Stimulated activated CD8-positive, alpha-beta memory T cell treated with anti-CD3 and anti-CD28 coated beads, Interleukin-12 subunit alpha, Interleukin-12 subunit beta, amount 100 ng/mL, for 4 hours (primary cell): ENCODE results near the gene PCBP1.
"Not testable (repeated sequence)": the region's sequence is repeated elsewhere in the genome, so short reads cannot be mapped to it uniquely, and the experiment has no call there.

Experiments used
- DNase-seq: peaks from one replicate; pipeline ENCODE4 v3.0.0-alpha.2; 2020; ENCODE audit warnings: low read depth

PCBP1 gene

GRCh38 chr2:70099270-70099669 is 12.0 kb downstream of the PCBP1 start:
- no peak for DNase-seq

- no peak for DNase-seq
Measured at GRCh38 chr2:70101174-70101573, 13.9 kb downstream of the PCBP1 start.

- not testable (repeated sequence) for DNase-seq
Measured at GRCh38 chr2:70101686-70102085, 14.4 kb downstream of the PCBP1 start.

- not testable (repeated sequence) for DNase-seq
Measured at GRCh38 chr2:70102323-70102905, 15.1 kb downstream of the PCBP1 start.

GRCh38 chr2:70103531-70104061 is 16.3 kb downstream of the PCBP1 start:
- DNase-seq, result no peak

- no peak for DNase-seq
Measured at GRCh38 chr2:70104231-70105111, 17.2 kb downstream of the PCBP1 start.

GRCh38 chr2:70106138-70106537 is 18.9 kb downstream of the PCBP1 start:
- DNase-seq, result not testable (repeated sequence)

- not testable (repeated sequence) for DNase-seq
Measured at GRCh38 chr2:70110397-70110796, 23.1 kb downstream of the PCBP1 start.

- DNase-seq, result no peak
Measured at GRCh38 chr2:70111752-70112591, 24.7 kb downstream of the PCBP1 start.

GRCh38 chr2:70113359-70114070 is 26.2 kb downstream of the PCBP1 start:
- DNase-seq, result no peak

GRCh38 chr2:70115646-70116442 is 28.6 kb downstream of the PCBP1 start:
- no peak for DNase-seq

- no peak for DNase-seq
Measured at GRCh38 chr2:70116936-70117552, 29.8 kb downstream of the PCBP1 start.

- no peak for DNase-seq
Measured at GRCh38 chr2:70118798-70119454, 31.6 kb downstream of the PCBP1 start.

GRCh38 chr2:70121627-70122372 is 34.5 kb downstream of the PCBP1 start:
- DNase-seq, result no peak

- no peak for DNase-seq
Measured at GRCh38 chr2:70122470-70122869, 35.2 kb downstream of the PCBP1 start.

GRCh38 chr2:70123051-70123828 is 36.0 kb downstream of the PCBP1 start:
- DNase-seq, result no peak

- no peak for DNase-seq
Measured at GRCh38 chr2:70123829-70124116, 36.5 kb downstream of the PCBP1 start.

GRCh38 chr2:70124983-70125480 is 37.8 kb downstream of the PCBP1 start:
- peak; percentile 56 for DNase-seq
